H1 (cell line): ENCODE data around the gene MYMX. TPM values are rescaled to one million over a fixed set of nuclear protein-coding genes. Genes with fewer than 3 reads are reported as not detected.

Experiments used
- EZH2 ChIP-seq: fragments of 200-600 bp; sonication (generic); IDR thresholded peaks from 2 replicates; pipeline ENCODE4 v1.7.1; 2012; ENCODE audit warnings: low read depth, mild to moderate bottlenecking, moderate library complexity, low read length, inconsistent platforms; ENCODE audit not compliant: severe bottlenecking
- NRF1 ChIP-seq: IDR thresholded peaks from 2 replicates; pipeline ENCODE4 v1.6.1; 2011; ENCODE audit warnings: mild to moderate bottlenecking, low read depth, low read length, improper control_type of control experiment
- polyA plus RNA-seq, 7 experiments: library from polyadenylated mRNA; depleted of rRNA in 3 of 7; stranded (reverse) in 5 of 7; unstranded in 2 of 7; fragments of >200 nt in 5 of 7; fragments of 200-250 nt in 2 of 7; gene quantifications; 1 replicate in 5 of 7; 2 replicates in 1 of 7; 4 replicates in 1 of 7; pipeline versions ENCODE4 v1.2.1 to v1.2.3, GENCODE V29; 2011 to 2013; ENCODE audit warnings: missing spikeins in 2 of 7, mixed read lengths in 2 of 7
- total RNA-seq: library from RNA; stranded (reverse); fragmentation: NEBNext Ultra II Directional; extraction: Animal tissue kit (Norgen Biotek cat#: 25700); gene quantifications from 2 replicates; pipeline ENCODE4 v1.2.1, GENCODE V29; 2021

MYMX gene
- total and polyA plus RNA-seq, 2 of the 8 experiments (the other 6 are each of a cell fraction or from before 2014, with no cell fraction given): 4.7 to 6.9 TPM

DNA sequence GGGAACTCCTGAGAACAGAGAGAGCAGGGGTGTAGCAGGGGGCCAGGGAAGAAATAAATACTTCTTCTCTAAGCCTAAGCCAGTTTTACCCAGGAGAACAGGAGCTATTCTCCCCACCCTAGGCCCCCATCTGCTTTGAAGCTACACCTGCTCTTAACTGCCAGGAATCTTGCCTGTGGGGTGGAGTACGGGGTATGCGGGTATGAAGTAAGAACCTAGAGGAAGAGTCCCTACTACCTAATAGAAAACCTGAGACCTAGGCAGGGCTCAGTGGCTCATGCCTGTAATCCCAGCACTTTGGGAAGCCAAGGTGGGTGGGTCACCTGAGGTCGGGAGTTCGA, 8.2 kb downstream of the MYMX start (continued):
- TF ChIP-seq NRF1: no peak
- TF ChIP-seq EZH2: no peak
- TF ChIP-seq, all 59 proteins: peak for 0
